GM18498 (cell line): ENCODE data around the gene ATP2A1.
A peak's percentile ranks its signal among the peaks of the same experiment; 100 is the strongest.

ENCODE experiments used
- ATAC-seq: cut with Tn5 transposase; IDR thresholded peaks from one replicate; pipeline ENCODE4 v1.9.1; 2021; ENCODE audit warnings: mild to moderate bottlenecking, moderate library complexity; ENCODE audit not compliant: unreplicated experiment

Gene ATP2A1

DNA sequence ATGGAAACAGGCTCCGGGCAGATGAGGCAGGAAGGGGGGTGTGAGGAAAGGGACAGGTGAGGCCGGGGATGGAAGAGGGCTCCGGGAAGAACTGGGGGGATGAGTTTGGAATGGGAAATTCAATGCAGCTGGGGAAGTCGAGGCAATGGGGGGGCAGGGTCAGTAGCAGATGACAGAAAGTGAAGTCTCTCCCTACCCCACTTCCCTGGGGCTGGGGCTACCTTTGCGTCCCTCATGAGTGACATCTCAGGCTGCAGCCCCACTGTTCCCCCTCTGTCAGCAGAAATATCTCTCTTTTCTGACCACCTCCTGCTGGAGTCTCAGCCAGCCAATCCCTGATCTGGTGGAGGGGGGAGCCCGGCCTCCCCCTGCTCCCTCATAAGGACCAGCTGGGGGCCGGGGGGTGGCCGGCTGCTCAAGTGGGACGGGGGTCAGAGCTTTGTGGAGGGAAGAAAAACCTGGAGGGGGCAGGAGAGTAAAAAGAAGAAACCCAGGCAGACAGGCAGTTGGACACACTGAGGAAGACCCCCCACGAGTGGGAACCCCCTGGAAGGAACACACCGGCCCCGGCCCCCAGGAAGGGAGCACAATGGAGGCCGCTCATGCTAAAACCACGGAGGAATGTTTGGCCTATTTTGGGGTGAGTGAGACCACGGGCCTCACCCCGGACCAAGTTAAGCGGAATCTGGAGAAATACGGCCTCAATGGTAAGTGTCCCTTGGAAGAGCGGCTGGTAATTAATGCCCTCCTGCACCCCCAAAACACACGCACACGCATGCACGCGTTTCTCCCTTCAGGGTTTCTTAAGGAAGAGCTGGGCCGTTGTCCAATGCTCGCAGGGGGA lies at the start of gene ATP2A1:
TSS of gene ATP2A1 (plus strand) at position 406 of the 844 bp plus-strand sequence. CDS start at position 590, 184 bp downstream.
- ATAC-seq = no peak

DNA sequence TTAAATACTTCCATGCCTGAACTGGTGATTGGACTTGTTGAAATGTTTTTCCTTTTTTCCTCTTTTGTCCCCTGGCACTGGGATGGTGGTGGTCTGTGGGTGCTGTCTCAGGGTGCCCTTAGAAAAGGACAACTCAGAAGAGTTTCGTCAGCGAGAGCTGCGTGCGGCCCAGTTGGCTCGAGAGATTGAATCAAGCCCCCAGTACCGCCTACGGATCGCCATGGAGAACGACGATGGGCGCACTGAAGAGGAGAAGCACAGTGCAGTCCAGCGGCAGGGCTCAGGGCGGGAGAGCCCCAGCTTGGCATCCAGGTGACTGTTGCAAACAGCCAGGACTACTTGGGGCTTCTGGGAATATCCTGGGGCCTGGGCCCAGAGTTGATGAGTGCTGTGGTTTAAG lies 48.5 kb upstream of the ATP2A1 start:
- ATAC-seq = no peak

DNA sequence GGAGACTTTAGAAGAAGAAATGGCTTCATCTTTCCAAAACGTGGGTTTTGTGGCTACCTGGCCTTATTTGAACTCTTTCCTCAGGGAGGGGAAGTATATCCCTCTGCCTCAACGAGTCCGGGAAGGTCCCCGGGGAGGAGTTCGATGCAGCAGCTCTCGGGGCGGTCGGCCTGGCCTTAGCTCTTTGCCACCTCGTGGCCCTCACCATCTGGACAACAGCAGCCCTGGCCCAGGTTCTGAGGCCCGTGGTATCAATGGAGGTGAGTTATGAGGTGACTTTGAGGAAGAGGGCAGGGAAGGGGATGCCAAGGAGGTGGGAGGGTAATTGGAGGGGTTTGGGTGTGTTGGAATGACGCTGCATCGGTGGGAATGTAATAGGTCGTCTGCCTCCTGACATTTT lies 47.8 kb upstream of the ATP2A1 start:
- no peak for ATAC-seq

DNA sequence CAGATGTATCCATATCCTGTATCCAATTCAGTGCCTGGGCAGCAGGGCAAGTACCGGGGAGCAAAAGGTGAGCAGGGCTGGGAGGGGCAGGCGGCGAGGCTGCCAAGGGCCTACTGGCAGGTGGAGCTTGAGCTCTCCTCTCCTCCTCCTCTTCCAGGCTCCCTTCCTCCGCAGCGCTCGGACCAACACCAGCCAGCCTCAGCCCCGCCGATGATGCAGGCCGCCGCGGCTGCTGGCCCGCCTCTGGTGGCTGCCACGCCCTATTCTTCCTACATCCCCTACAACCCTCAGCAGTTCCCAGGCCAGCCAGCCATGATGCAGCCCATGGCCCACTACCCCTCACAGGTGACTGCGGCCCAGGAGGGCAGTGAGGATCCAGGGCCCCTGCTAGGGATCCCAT lies 43.9 kb upstream of the ATP2A1 start:
- no peak for ATAC-seq

DNA sequence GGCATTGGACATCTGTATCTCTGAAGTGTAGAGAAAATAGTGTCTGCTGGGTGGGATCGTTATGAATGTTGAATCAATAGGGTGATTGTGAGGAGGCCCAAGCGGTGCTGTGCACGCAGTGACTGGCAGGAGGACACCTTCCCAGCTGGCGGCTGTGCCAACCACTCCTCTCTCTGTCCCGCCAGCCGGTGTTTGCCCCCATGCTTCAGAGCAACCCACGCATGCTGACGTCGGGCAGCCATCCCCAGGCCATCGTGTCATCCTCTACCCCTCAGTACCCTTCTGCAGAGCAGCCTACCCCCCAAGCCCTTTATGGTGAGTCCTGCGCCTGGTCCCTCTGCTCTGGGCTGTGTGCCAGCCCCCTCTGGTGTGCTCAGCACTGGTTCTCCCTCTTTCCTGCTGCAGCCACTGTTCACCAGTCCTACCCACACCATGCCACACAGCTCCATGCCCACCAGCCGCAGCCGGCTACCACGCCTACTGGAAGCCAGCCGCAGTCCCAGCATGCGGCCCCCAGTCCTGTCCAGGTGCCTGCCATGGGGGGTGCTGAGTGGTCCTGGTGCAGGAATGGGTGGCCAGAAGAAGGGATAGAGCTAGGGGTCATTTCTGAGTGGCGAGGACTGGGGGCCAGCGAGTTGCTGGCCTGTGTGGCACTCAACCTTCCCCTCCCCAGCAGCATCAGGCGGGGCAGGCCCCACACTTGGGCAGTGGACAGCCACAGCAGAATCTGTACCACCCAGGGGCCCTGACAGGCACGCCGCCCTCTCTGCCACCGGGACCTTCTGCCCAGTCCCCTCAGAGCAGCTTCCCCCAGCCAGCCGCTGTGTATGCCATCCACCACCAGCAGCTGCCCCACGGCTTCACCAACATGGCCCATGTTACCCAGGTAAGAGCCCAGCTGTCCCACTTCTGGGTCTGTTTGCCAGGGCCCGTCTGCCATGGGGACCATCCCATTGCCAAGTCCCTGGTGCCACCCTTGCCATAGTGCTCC lies 43.1 kb upstream of the ATP2A1 start:
- no peak for ATAC-seq

DNA sequence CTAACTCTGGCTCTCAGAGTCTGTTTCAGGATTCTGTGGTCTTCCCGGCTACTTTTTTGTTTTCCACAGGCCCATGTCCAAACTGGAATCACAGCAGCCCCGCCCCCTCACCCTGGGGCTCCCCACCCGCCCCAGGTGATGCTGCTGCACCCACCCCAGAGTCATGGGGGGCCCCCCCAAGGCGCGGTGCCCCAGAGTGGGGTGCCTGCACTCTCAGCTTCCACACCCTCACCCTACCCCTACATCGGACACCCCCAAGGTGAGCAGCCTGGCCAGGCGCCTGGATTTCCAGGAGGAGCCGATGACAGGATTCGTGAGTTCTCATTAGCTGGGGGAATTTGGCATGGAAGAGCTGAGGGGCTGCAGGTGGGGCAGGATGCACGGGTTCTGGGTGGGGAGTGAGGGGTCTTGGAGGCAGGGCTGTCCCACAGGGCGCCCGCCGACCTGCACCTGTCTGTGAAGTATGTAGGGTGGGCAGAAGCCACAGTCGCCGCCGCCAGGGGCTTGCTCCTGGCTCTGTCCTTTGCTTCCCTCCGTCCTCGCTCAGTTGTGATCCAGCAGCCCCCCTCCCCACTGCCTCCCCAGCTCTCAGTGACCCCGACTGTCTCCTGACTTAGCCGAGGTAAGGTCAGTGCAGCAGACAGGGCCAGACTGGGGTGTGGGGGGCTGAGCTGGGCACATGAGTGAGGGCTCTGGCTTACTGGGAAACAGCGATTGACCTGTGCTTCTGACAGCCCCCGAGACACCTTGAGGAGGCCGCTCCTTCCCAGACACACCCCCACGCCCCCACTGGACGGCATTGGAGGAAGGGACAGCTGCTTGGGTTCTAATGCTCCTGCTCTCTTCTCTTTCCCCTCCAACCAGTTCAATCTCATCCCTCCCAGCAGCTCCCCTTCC lies 42.2 kb upstream of the ATP2A1 start:
- ATAC-seq = no peak

DNA sequence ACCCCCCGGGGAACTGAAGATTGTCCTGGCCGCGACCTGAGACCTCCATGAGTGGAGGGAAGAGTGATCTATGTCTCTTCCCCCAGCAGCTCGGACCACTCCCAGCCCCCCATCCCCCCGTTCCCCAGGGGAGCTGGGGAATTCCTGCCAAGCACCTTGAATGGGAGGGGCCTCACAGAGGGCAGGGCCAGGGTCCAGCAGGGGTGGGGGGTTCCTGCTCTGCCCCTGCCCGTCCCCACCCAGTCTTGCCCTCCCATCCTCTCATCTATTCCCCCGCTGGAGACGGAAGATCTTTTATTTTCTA lies 41.6 kb upstream of the ATP2A1 start:
- no peak for ATAC-seq

DNA sequence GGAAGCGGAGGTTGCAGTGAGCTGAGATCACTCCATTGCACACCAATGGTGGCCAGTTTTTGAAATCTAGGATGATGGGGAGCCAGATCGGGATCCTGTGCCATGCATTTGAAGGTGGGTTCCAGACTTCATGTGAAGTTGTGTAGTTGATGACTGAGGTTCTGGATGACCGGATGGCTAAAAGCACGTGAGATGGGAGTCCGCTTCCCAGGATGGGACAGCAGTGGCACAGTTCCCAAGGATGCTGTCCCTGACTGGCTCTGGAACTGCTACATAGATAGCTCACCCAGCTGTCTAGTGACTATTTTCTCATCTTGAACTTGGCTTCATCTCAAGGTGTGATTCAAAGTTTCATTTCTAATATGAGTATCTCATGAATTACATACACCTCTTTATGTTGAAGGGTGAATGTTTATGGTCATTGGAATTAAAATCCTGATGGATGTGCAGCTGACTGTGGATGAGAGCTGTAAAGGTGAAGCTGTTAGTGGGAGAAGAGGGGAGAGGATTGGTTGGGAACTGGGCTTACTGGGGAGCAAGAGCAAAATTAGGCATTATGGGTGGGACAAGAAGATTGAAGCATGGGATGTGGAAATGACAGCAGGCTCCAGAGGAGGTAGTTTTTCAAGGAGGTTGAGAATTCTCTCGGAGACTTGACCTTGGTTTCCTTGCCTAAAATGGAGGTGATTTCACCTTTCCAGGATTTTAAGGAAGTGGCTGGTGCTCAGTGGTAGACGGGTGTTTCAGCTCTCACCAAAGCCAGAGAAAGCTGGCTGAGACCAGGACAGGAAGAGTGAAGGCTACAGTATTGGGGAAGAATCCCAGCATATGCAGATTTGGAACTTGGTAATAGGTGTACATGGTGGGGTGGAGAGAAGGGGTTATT lies 40.4 kb upstream of the ATP2A1 start:
- ATAC-seq = no peak

DNA sequence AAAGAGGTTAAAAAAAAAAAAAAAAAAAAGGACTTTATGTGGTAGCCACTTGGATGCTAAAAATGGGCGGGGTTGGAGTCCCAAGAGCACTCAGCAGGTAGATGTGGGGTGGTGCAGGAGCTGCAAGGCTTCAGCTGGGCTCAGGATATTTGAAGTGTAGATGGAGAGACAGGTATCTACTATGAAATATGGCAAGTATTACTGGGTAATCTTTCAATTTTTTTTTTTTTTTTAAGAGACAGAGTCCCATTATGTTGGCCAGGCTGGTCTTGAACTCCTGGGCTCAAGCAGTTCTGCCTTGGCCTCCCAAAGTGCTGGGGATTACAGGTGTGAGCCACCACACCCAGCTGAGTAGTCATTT lies 39.8 kb upstream of the ATP2A1 start:
- ATAC-seq = no peak

DNA sequence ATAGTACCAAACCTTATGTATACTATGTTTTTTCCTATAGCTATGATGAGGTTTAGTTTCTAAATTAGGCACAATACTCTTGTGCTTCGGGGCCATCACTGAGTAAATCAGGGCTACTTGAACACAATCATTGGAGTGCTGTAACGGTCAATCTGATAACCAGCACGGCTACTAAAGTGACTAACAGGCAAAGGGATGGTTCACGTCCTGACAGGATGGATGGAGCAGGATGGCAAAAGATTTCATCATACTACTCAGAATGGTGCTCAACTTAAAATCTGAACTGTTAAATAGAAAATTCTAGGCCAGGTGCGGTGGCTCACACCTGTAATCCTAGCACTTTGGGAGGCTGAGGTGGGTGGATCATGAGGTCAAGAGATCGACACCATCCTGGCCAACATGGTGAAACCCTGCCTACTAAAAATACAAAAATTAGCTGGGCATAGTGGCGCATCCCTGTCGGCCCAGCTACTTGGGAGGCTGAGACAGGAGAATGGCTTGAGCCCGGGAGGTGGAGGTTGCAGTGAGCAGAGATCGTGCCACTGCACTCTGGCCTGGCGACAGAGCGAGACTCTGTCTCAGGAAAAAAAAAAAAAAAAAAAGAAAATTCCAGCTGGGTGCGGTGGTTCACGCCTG lies 39.2 kb upstream of the ATP2A1 start:
- ATAC-seq = no peak

DNA sequence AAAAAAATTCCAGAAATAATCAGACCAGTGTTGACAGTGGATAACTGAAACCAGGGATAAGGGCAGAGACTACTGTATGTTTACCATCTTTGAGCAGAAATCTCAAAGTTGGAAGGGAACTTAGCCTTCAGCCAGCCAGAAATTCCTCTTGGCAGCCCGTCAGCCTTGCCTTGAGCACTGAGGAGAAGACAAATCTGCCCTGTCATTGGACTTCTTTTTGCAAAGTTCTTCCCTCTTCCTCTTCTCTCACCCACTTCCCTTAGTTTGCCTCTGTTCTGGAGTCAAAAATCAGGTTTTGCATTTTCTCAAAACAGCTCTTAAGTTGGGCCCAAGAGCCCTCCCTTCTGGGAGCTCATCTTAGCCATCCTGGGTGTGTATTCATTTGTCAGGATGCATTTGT lies 38.4 kb upstream of the ATP2A1 start:
- no peak for ATAC-seq

DNA sequence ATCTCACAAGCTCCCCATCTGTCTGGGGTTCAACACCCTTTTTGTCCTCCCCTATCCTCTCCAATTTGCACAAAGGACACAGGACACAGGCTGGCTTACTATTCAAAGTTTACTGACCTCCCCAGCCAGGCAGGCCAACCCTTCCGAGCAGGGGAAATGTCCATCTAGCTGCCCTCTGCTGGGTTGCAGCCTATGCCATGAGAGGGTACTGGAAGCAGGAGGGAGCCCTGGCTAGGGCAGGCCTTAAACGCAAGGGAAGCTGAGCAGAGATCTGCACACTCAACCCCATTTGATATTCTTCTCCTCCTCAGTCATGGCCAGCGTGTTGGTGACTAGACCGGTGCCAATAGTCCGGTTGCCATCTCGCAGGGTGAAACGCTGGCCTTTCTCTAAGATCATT lies 35.6 kb upstream of the ATP2A1 start:
- no peak for ATAC-seq

DNA sequence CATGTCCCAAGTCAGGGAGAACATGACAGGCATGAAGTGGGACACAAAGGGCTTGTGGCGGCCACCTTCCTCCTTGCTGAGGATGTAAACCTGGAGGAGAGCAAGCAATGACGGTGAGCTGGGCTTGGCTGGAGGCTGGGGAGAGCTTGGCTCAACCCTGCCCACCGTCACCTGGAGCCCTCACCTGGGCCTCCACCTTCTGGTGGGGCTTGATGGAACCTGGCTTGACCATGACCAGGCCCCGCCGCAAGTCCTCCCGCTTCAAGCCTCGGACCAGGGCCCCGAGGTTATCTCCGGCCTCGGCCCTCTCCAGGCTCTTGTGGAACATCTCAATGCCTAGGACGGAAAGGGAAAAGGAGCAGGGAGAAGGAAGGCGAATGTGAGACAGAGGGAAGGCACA lies 34.5 kb upstream of the ATP2A1 start:
- ATAC-seq = no peak

DNA sequence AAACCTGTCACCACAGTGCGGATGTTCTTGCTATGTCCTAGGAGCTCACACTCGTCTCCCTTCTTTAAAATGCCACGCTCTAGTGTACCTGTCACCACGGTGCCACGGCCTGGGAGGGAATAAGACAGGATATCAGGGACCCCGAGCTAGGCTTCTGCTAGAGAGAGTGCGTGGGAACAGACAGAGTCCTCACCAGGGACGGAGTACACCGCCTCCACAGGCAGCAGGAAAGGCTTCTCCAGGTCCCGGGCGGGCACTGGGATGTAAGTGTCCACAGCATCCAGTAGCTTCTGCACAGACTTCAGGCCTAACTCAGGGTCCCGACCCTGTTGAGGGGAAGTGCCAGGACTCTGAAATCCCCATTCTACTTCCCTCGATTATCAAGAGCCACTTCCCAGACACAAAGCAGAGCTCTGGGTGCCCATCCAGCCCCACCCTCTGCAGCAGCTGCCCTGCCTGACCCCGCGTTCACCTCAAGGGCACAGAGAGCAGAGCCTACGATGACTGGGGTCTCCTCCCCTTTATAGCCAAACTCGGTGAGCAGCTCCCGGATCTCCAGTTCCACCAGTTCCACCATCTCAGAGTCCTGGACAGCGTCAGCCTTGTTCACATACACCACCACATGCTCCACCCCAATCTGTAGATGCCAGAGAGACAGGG lies 33.9 kb upstream of the ATP2A1 start:
- ATAC-seq = no peak

DNA sequence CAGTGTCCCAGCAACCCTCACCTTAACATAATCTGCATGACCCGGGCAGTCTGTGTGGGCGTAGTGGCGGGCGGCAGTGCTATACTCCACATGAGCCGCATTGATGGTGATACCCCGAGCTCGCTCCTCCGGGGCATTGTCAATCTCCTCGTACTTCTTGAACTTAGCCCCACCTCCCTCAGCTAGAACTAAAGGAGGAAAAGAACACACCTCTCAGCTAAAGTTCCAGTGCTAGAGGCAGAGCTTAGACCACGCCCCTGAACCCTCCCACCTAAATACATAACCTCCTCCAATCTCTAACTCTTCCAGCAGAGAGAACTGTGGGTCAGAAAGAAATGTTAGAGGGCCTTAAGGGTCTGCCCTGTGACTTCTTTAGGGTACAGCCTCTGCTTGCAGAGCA lies 33.0 kb upstream of the ATP2A1 start:
- ATAC-seq = no peak

DNA sequence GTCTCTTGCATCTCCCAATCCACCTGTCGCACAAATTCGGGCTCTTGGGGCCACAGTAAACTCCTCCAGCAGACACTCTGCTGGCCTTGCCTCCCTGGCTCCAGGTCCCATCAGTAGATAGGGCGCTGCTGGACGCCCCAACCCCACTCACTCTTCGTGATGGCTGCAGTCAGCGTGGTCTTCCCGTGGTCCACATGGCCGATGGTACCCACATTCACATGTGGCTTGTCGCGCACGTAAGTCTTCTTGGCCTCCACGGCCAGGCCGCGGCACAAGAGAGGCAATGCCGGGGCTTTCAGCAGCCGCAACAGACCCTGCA lies 32.6 kb upstream of the ATP2A1 start:
- peak; percentile 6 for ATAC-seq

DNA sequence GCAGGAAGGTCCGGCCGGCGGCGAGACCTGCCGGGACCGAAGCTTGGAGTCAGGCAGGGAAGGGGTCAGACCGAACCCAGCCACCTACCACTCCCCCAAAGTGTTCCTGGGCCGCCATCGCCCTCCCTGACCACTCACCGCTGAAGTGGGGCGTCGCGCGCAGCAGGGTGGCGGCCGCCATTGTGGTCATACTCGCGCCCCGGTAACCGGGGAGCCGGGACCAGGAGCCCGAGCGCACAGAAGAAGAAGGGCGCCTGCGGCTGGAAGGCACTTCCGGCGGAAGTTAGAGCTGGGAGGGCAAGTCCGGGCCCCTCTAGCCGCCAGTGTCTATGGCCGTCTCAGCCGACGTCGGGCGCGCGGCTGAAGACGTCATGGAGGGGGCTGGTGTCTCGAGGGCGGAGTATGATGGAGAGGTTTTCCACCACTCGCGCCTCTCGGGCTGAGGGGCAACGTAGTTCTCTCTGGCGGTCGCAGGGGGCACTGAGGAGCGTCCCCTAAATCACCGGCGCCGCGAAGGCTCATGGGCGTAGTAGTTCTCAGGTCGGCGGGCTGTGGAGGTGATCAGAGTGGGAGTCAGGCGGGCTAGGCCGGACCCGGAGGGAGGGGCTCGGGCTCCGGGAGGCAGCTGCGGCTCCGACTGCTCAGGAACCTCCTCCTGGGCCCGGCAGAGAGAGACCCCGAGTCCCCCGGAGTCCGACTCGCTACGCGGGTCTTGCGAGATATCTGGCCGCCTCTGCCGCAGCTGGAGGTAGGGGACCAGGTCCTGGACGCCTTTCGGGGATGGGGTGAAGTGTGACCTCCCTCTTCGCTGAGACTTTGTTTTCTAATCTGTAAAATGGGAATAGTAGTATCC lies 32.0 kb upstream of the ATP2A1 start, which contains the start of gene TUFM:
TSS of gene TUFM (minus strand) at position 269 of the 853 bp plus-strand sequence. CDS start at position 190, 79 bp downstream.
- peak; percentile 92 for ATAC-seq

DNA sequence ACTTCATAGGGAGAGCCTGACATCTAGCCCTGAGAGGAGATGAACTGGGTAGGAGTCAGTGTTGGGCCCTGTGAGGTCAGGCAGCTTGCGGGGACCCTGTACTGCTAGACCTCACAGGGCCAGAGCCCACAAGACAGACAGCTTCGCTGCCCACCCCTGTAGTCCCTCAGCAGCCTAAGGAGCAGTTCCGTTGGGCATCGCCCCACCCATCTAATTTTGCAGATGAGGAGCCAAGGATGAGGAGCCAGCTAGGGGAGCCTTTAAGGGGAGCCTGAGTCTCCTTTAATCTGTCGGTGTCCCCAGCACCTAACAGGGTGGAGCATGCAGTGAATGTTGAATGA lies 31.4 kb upstream of the ATP2A1 start:
- peak; percentile 3 for ATAC-seq
